ENCODE measurements around the gene ZGLP1.

DNA sequence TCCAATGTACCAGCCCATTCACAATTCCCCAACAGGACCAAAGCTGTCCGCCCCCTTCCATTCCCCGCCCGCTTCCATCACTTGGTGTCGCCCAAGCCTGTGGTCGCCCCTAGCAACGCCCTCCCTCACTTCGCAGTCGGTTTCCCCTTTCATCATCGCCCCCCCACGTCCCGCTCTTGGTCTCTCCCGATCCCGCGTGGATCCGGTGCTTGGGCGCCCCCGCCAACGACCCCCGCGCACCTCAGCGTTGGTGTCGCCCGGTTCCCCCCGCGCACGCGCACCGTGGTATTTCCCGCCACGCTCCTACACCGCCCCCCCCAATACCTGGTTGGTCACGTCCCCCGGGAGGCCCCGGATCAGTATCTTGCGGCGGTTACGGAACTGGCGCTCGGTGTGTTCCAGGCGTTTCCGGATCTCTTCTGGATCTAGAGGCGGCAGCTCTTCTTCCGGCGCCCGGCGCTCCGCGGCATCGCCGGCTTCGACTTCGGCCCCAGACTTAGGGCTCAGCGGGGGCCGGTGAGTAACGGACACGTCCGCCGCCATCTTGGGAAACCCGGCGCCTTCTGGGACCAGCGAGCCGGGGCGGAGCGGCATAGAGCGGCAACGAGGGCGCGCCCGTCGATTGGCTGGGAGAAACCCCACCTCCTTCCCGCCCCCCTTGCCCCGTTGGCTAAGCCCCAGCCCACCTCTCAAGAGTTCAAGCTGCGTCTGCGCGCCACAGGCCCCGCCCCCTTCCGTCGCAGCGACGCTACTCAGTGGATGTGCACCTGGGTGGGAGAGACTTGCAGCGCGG lies 23.5 kb upstream of the ZGLP1 start, which contains the start of gene RAVER1:
- TF ChIP-seq, protein P1, sequence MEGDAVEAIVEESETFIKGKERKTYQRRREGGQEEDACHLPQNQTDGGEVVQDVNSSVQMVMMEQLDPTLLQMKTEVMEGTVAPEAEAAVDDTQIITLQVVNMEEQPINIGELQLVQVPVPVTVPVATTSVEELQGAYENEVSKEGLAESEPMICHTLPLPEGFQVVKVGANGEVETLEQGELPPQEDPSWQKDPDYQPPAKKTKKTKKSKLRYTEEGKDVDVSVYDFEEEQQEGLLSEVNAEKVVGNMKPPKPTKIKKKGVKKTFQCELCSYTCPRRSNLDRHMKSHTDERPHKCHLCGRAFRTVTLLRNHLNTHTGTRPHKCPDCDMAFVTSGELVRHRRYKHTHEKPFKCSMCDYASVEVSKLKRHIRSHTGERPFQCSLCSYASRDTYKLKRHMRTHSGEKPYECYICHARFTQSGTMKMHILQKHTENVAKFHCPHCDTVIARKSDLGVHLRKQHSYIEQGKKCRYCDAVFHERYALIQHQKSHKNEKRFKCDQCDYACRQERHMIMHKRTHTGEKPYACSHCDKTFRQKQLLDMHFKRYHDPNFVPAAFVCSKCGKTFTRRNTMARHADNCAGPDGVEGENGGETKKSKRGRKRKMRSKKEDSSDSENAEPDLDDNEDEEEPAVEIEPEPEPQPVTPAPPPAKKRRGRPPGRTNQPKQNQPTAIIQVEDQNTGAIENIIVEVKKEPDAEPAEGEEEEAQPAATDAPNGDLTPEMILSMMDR (IDR thresholded peaks at IDR 0.05 in 4 of 5, conservative IDR thresholded peaks at IDR 0.05 in 1 of 5) = no peak
- TF ChIP-seq POLR2A (IDR thresholded peaks at IDR 0.05) = peak; percentile 85 to 94
